ENCODE results near the gene SRRT.
A peak's percentile ranks its signal among the peaks of the same experiment; 100 is the strongest.
"Not testable (repeated sequence)": the region's sequence is repeated elsewhere in the genome, so short reads cannot be mapped to it uniquely, and the experiment has no call there.

SRRT gene

DNA sequence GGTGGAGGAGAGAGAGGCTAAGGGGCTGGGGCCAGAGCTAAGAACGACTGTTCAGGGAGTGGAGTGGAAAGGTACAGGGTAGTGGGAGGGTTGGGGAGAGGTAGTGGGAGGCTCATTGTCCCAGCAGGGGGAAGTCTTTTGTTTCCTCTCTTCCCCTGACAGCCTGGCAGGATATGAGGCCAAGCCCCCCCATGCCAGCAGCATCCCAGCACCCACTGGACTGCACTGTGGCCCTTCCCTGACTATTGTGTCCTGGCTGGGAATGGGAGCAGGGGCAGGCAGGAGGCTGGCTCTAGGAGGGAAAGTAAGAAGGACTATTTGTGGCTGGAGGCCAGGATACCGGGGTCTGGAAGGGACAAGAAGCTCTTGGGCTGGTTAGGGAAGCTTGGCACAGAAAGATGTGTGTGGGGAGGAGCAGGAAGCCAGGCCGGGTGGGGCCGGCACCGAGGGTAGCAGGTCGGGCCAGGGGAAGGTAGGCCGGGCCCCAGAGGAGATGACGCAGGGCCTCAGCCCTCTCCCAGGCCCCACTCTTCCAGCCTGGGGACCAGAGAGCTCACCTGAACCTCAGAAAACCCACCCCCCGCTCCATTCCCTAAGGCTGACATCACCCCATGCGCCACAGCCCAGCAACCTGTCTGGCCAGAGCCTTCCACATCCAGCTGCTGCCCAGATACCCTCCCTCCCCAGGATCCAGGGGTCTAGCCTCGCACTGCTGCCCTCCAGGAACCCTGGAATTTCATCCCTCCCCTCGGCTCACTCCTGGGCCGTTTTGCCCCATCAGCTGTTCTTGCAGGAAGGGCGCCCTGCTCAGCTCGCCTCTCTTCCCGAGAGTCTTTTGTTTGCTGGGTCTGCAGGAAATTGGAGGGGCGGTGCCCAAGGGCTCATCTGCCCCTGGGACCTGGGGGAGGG is 38.7 kb upstream of the SRRT start:
- Histone ChIP-seq H3K27me3 (ENCODE audit: control insufficient read depth in 1 of 2, insufficient read depth in 2 of 2, low read length in 2 of 2) (no peaks in the 10 kb centered on the region), H3K9me3 (ENCODE audit: control insufficient read depth in 1 of 2, low read length in 2 of 2) (no peaks in the 10 kb centered on the region), H3K36me3 (ENCODE audit: control insufficient read depth in 1 of 2, insufficient read depth in 2 of 2, low read length in 2 of 2) (no peaks in the 10 kb centered on the region), H3K4me3 (ENCODE audit: low read depth in 1 of 2, low read length in 2 of 2) (no peak overlapping the region), H3K9ac (ENCODE audit: low read depth in 1 of 2, low read length in 2 of 2) (peak overlapping the region in 1 of 2 donors; percentile 47), H3K27ac (ENCODE audit: low read depth, low read length) (peak overlapping the region; percentile 26), H3K4me1 (ENCODE audit: control insufficient read depth in 1 of 2, insufficient read depth in 2 of 2, low read length in 2 of 2) (peaks cover 0 to 12% of the 10 kb centered on the region in 2 donors)

- Histone ChIP-seq H3K9ac (ENCODE audit: low read depth in 1 of 2, low read length in 2 of 2) (peak overlapping the region; percentile 30 to 52), H3K4me1 (ENCODE audit: control insufficient read depth in 1 of 2, insufficient read depth in 2 of 2, low read length in 2 of 2) (peaks cover 0 to 12% of the 10 kb centered on the region in 2 donors), H3K36me3 (ENCODE audit: control insufficient read depth in 1 of 2, insufficient read depth in 2 of 2, low read length in 2 of 2) (no peaks in the 10 kb centered on the region), H3K4me3 (ENCODE audit: low read depth in 1 of 2, low read length in 2 of 2) (peak overlapping the region; percentile 55 to 65), H3K27ac (ENCODE audit: low read depth, low read length) (peak overlapping the region; percentile 65), H3K9me3 (ENCODE audit: control insufficient read depth in 1 of 2, low read length in 2 of 2) (no peaks in the 10 kb centered on the region), H3K27me3 (ENCODE audit: control insufficient read depth in 1 of 2, insufficient read depth in 2 of 2, low read length in 2 of 2) (no peaks in the 10 kb centered on the region)
These were observed 38.1 kb upstream of the SRRT start for GRCh38 chr7:100836812-100837098.

GRCh38 chr7:100837099-100837836 is 37.6 kb upstream of the SRRT start:
- Histone ChIP-seq H3K4me1 (ENCODE audit: control insufficient read depth in 1 of 2, insufficient read depth in 2 of 2, low read length in 2 of 2) (peaks cover 0 to 12% of the 10 kb centered on the region in 2 donors), H3K27ac (ENCODE audit: low read depth, low read length) (peak overlapping the region; percentile 65), H3K27me3 (ENCODE audit: control insufficient read depth in 1 of 2, insufficient read depth in 2 of 2, low read length in 2 of 2) (no peaks in the 10 kb centered on the region), H3K9me3 (ENCODE audit: control insufficient read depth in 1 of 2, low read length in 2 of 2) (no peaks in the 10 kb centered on the region), H3K9ac (ENCODE audit: low read depth in 1 of 2, low read length in 2 of 2) (peak overlapping the region; percentile 30 to 52), H3K4me3 (ENCODE audit: low read depth in 1 of 2, low read length in 2 of 2) (peak overlapping the region; percentile 55 to 65), H3K36me3 (ENCODE audit: control insufficient read depth in 1 of 2, insufficient read depth in 2 of 2, low read length in 2 of 2) (no peaks in the 10 kb centered on the region)

GRCh38 chr7:100839361-100839760 is 35.5 kb upstream of the SRRT start:
- Histone ChIP-seq H3K36me3 (ENCODE audit: control insufficient read depth in 1 of 2, insufficient read depth in 2 of 2, low read length in 2 of 2) (no peaks in the 10 kb centered on the region), H3K9me3 (ENCODE audit: control insufficient read depth in 1 of 2, low read length in 2 of 2) (no peaks in the 10 kb centered on the region), H3K4me3 (ENCODE audit: low read depth in 1 of 2, low read length in 2 of 2) (no peak overlapping the region), H3K4me1 (ENCODE audit: control insufficient read depth in 1 of 2, insufficient read depth in 2 of 2, low read length in 2 of 2) (peaks cover 0 to 12% of the 10 kb centered on the region in 2 donors), H3K9ac (ENCODE audit: low read depth in 1 of 2, low read length in 2 of 2) (no peak overlapping the region), H3K27me3 (ENCODE audit: control insufficient read depth in 1 of 2, insufficient read depth in 2 of 2, low read length in 2 of 2) (no peaks in the 10 kb centered on the region), H3K27ac (ENCODE audit: low read depth, low read length) (no peak overlapping the region)

GRCh38 chr7:100840470-100841100 is 34.3 kb upstream of the SRRT start:
- no peaks in the 10 kb centered on the region for H3K27me3 ChIP-seq (ENCODE audit: control insufficient read depth in 1 of 2, insufficient read depth in 2 of 2, low read length in 2 of 2)
- no peaks in the 10 kb centered on the region for H3K9me3 ChIP-seq (ENCODE audit: control insufficient read depth in 1 of 2, low read length in 2 of 2)
- H3K9ac ChIP-seq (ENCODE audit: low read depth in 1 of 2, low read length in 2 of 2): no peak overlapping the region
- H3K36me3 ChIP-seq (ENCODE audit: control insufficient read depth in 1 of 2, insufficient read depth in 2 of 2, low read length in 2 of 2): no peaks in the 10 kb centered on the region
- H3K4me3 ChIP-seq (ENCODE audit: low read depth in 1 of 2, low read length in 2 of 2): no peak overlapping the region
- no peak overlapping the region for H3K27ac ChIP-seq (ENCODE audit: low read depth, low read length)
- peaks cover 0 to 12% of the 10 kb centered on the region in 2 donors for H3K4me1 ChIP-seq (ENCODE audit: control insufficient read depth in 1 of 2, insufficient read depth in 2 of 2, low read length in 2 of 2)

DNA sequence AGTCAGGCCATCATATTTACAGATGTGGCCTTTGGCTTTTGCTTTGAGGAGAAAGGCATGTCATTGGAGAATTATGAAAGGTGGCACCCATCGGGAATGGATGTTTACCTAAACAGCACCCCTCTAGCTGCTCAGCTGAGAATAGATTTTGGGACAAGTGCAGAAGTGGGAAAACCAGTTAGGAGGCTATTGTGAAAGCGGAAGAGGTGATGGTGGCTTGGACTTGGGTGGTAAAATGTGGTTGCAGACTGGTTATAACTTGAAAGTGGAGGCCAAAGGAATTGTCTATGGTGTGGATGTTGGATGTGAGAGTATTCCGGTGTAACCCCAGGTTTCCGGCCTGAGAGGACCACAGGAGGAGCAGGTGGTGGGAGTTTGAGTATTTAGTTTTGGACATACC is 27.5 kb upstream of the SRRT start:
- H3K9ac ChIP-seq (ENCODE audit: low read depth in 1 of 2, low read length in 2 of 2): no peak overlapping the region
- H3K27ac ChIP-seq (ENCODE audit: low read depth, low read length): no peak overlapping the region
- H3K4me1 ChIP-seq (ENCODE audit: control insufficient read depth in 1 of 2, insufficient read depth in 2 of 2, low read length in 2 of 2): peaks cover 4 to 8% of the 10 kb centered on the region in 2 donors
- no peaks in the 10 kb centered on the region for H3K27me3 ChIP-seq (ENCODE audit: control insufficient read depth in 1 of 2, insufficient read depth in 2 of 2, low read length in 2 of 2)
- H3K4me3 ChIP-seq (ENCODE audit: low read depth in 1 of 2, low read length in 2 of 2): no peak overlapping the region
- H3K9me3 ChIP-seq (ENCODE audit: control insufficient read depth in 1 of 2, low read length in 2 of 2): no peaks in the 10 kb centered on the region
- no peaks in the 10 kb centered on the region for H3K36me3 ChIP-seq (ENCODE audit: control insufficient read depth in 1 of 2, insufficient read depth in 2 of 2, low read length in 2 of 2)

DNA sequence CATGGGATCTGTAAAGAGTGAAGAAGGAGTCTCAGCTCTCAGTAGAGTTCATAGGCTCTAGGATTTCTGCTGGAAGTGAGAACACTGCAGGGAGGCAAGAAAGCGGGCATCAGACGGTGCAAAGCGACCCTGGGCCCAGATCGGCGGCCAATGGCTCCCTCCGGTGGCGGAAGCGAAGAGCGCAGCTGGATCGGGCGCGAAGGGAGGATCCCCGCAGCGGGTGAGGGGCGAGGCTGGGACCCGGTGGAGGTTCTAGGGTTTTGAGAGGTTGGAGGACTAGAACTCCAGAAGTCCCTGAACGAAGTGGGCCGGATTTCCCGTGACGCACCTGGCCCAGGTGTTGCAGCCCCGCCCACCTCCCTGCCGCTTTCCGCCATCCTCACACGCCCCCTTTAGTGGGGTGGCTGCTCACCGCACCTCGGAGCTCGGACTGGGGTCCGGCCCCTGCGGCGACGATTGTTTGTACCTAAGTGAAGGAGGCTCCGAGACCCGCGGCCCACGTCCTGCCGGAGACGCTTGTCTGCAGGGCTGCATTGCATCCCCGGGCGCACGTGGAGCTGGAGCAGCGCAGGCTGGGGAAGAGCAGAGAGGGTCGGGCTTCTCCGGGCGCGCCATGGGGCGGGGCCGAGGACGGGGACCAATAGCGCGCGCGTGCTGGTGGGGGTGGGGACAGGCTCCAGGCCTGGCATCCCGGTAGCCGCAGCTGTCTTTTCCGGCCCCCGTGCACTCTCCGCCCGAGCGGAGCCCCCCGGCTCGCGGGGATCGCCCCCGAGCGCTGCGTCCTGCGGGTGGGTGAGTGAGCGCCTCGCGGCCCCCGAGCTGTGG is 22.6 kb upstream of the SRRT start, which contains the start of gene SLC12A9:
Gene SLC12A9, plus strand, starts transcription at position 666 of the 825 bp plus-strand sequence. CDS start 1,485 bp downstream, outside the sequence.
- H3K9ac ChIP-seq (ENCODE audit: low read depth in 1 of 2, low read length in 2 of 2): peak within 1 kb of the TSS; percentile 65 to 69
- H3K36me3 ChIP-seq (ENCODE audit: control insufficient read depth in 1 of 2, insufficient read depth in 2 of 2, low read length in 2 of 2): no peaks in the 10 kb centered on the region
- H3K9me3 ChIP-seq (ENCODE audit: control insufficient read depth in 1 of 2, low read length in 2 of 2): no peaks in the 10 kb centered on the region
- H3K4me3 ChIP-seq (ENCODE audit: low read depth in 1 of 2, low read length in 2 of 2): peak within 1 kb of the TSS; percentile 86 to 93
- no peaks in the 10 kb centered on the region for H3K27me3 ChIP-seq (ENCODE audit: control insufficient read depth in 1 of 2, insufficient read depth in 2 of 2, low read length in 2 of 2)
- no peak within 1 kb of the TSS for H3K27ac ChIP-seq (ENCODE audit: low read depth, low read length)
- peaks cover 9 to 18% of the 10 kb centered on the region in 2 donors for H3K4me1 ChIP-seq (ENCODE audit: control insufficient read depth in 1 of 2, insufficient read depth in 2 of 2, low read length in 2 of 2)

GRCh38 chr7:100854146-100854895 is 20.6 kb upstream of the SRRT start:
- Histone ChIP-seq H3K36me3 (ENCODE audit: control insufficient read depth in 1 of 2, insufficient read depth in 2 of 2, low read length in 2 of 2) (peaks cover 0 to 7% of the 10 kb centered on the region in 2 donors), H3K4me3 (ENCODE audit: low read depth in 1 of 2, low read length in 2 of 2) (no peak overlapping the region), H3K27ac (ENCODE audit: low read depth, low read length) (no peak overlapping the region), H3K9ac (ENCODE audit: low read depth in 1 of 2, low read length in 2 of 2) (no peak overlapping the region), H3K27me3 (ENCODE audit: control insufficient read depth in 1 of 2, insufficient read depth in 2 of 2, low read length in 2 of 2) (no peaks in the 10 kb centered on the region), H3K9me3 (ENCODE audit: control insufficient read depth in 1 of 2, low read length in 2 of 2) (no peaks in the 10 kb centered on the region), H3K4me1 (ENCODE audit: control insufficient read depth in 1 of 2, insufficient read depth in 2 of 2, low read length in 2 of 2) (peaks cover 9 to 18% of the 10 kb centered on the region in 2 donors)

DNA sequence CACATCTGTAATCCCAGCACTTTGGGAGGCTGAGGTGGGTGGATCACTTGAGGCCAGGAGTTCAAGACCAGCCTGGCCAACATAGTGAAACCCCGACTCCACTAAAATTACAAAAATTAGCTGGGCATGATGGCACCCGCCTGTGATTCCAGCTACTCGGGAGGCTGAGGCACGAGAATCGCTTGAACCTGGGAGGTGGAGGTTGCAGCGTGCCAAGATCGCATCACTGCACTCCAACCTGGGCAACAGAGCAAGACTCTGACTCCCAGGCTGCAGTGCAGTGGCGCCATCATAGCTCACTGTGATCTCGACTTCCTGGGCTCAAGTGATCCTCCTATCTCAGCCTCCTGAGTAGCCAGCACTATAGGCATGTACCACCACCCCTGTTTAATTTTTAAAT is 20.0 kb upstream of the SRRT start:
- not testable (repeated sequence) for H3K9me3 ChIP-seq (ENCODE audit: control insufficient read depth in 1 of 2, low read length in 2 of 2); H3K4me3 ChIP-seq (ENCODE audit: low read depth in 1 of 2, low read length in 2 of 2); H3K9ac ChIP-seq (ENCODE audit: low read depth in 1 of 2, low read length in 2 of 2); H3K27ac ChIP-seq (ENCODE audit: low read depth, low read length); H3K27me3 ChIP-seq (ENCODE audit: control insufficient read depth in 1 of 2, insufficient read depth in 2 of 2, low read length in 2 of 2)
- Histone ChIP-seq H3K36me3 (ENCODE audit: control insufficient read depth in 1 of 2, insufficient read depth in 2 of 2, low read length in 2 of 2) (peaks cover 3 to 11% of the 10 kb centered on the region in 2 donors), H3K4me1 (ENCODE audit: control insufficient read depth in 1 of 2, insufficient read depth in 2 of 2, low read length in 2 of 2) (peaks cover 9 to 18% of the 10 kb centered on the region in 2 donors)
